Activated CD4-positive, alpha-beta memory T cell treated with anti-CD3 and anti-CD28 coated beads, Interleukin-2, amount 10 ng/mL, durations not matched to agents 7 days and 5 days (primary cell): ENCODE results near the gene POR. TPM values are rescaled to one million over a fixed set of nuclear protein-coding genes. Genes with fewer than 3 reads are reported as not detected.
A peak's percentile ranks its signal among the peaks of the same experiment; 100 is the strongest.

Experiments used
- CTCF ChIA-PET: fragments of 350-600 bp; sonication (Branson Sonifier 250); formaldehyde crosslinking; loops from one replicate; lab custom pipeline; 2021; ENCODE audit warnings: antibody characterized with exemption, inconsistent platforms; lab: Charles Lee
- POLR2A ChIA-PET: fragments of 350-600 bp; sonication (Branson Sonifier 250); formaldehyde crosslinking; loops from one replicate; lab custom pipeline; 2021; ENCODE audit warnings: antibody characterized with exemption; lab: Charles Lee
- DNase-seq: peaks from one replicate; pipeline ENCODE4 v3.0.0-alpha.2; 2020
- H3K27ac Mint-ChIP-seq: one replicate; pipeline ENCODE4 v1.8.0; 2021; ENCODE audit warnings: mild to moderate bottlenecking, mixed read lengths
- H3K27me3 Mint-ChIP-seq: one replicate; pipeline ENCODE4 v1.8.0; 2021; ENCODE audit warnings: mixed read lengths
- H3K36me3 Mint-ChIP-seq: one replicate; pipeline ENCODE4 v1.8.0; 2021; ENCODE audit warnings: low read depth, mixed read lengths
- H3K4me1 Mint-ChIP-seq: one replicate; pipeline ENCODE4 v1.8.0; 2021; ENCODE audit warnings: mixed read lengths
- H3K4me3 Mint-ChIP-seq: one replicate; pipeline ENCODE4 v1.8.0; 2021; ENCODE audit warnings: mild to moderate bottlenecking, mixed read lengths
- H3K9me3 Mint-ChIP-seq: one replicate; pipeline ENCODE4 v1.8.0; 2021; ENCODE audit warnings: mixed read lengths
- total RNA-seq, 2 experiments: library from RNA; stranded (reverse); gene quantifications; one replicate each; pipeline ENCODE4 v1.2.3, GENCODE V29; 2021

Gene POR
- total RNA-seq, 2 experiments from 2014 or later = 34.0 to 45.3 TPM

DNA sequence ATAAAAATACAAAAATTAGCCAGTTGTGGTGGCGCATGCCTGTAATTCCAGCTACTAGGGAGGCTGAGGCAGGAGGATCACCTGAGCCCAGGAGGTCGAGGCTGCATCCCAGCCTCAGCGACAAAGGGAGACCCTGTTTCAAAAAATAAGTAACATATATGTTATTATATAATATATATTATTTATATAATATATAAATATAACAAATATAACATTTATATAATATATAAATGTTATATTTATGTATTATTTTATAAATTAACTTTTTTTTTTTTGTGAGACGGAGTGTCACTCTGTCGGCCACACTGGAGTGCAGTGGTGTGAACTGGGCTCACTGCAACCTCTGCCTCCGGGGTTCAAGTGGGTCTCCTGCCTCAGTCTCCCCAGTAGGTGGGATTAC, 1.5 kb upstream of the POR start:
- H3K4me3 Mint-ChIP-seq = no peak overlapping the region
- DNase-seq = no peak
- no peaks in the 10 kb centered on the region for H3K9me3 Mint-ChIP-seq
- H3K4me1 Mint-ChIP-seq = peaks cover 19% of the 10 kb centered on the region
- CTCF ChIA-PET = interaction anchor here (1.5 kb wide), 1 partner anchor 107 kb away, joined by 6 read pairs; no protein-coding TSS in a partner anchor
- peaks cover under 1% of the 10 kb centered on the region for H3K36me3 Mint-ChIP-seq
- no peak overlapping the region for H3K27ac Mint-ChIP-seq
- POLR2A ChIA-PET = interaction anchor here (1.5 to 2.3 kb wide), 2 partner anchors 33 to 135 kb away, joined by 6 to 18 read pairs; partner anchors contain the start of genes MDH2 and STYXL1
- no peaks in the 10 kb centered on the region for H3K27me3 Mint-ChIP-seq

DNA sequence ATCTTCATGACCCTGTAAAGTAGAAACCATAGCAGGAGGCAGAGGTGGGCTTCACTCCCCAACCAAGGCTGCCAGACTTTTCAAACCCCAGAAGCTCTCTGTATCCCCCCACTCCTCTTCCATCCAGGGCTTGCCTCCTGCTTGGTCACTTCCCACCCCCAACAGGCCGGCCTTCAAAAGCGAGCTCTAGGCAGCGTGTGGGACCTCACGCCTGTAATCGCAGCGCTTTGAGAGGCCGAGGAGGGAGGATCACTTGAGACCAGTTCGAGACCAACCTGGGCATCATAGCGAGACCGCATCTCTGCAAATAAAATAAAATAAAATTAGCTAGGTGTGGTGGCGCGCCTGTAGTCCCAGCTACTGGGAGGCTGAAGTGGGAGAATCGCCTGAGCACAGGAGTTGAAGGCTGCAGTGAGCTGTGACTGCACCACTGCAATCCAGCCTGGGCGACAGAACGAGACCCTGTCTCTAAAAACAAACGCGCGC, 743 bp upstream of the POR start:
- peak overlapping the region; percentile 81 for H3K27ac Mint-ChIP-seq
- H3K4me1 Mint-ChIP-seq = peaks cover 23% of the 10 kb centered on the region
- POLR2A ChIA-PET = interaction anchor here (0.8 to 3.0 kb wide), 12 partner anchors 11 to 215 kb away, joined by 3 to 18 read pairs (median 5); partner anchors contain the start of genes MDH2, RHBDD2 and STYXL1
- H3K4me3 Mint-ChIP-seq = peak overlapping the region; percentile 86
- H3K9me3 Mint-ChIP-seq = no peaks in the 10 kb centered on the region
- no peaks in the 10 kb centered on the region for H3K27me3 Mint-ChIP-seq
- CTCF ChIA-PET = interaction anchor here (0.9 to 1.5 kb wide), 2 partner anchors 106 to 134 kb away, joined by 3 to 6 read pairs; partner anchors contain the start of gene MDH2
- H3K36me3 Mint-ChIP-seq = peaks cover 4% of the 10 kb centered on the region
- no peak for DNase-seq

DNA sequence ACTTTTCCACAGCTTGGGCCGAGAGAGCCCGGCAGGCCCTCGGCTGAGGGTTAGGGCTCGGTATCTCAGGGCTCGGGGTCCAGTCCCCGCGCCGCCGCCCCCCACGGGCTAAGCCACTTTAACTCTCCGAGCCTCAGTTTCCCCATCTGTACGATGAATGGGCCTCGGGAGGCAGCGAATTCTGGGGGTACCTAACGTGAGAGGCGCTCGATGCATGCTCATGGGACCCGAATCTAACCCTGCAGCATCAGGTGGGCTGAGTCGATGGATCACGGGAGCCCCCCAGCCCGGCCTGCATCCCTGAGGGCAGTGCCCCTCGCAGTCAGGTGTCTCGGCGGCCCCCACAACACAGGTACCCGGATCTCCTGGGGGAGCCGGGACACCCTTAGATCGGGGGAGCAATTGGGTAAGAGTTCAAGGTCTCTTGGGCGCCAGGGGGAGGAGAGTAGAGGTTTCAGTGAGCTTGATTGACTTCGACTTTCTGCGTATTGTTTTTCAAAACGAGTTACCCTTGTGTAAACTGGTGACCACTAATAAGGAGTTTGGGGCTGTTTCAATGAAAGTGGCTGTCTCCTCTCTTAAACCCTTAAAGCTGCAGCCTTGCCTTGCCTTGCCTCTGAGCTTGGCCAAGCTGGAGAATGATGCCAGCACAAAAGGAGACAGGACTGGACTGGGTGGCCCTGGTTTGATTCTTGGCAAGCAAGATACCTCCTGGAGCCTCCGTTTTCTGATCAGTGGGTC, 631 bp downstream of the POR start:
- DNase-seq = peak; percentile 25
- peaks cover 27% of the 10 kb centered on the region for H3K4me1 Mint-ChIP-seq
- POLR2A ChIA-PET = interaction anchor here (0.8 to 3.0 kb wide), 13 partner anchors 12 to 403 kb away, joined by 3 to 18 read pairs (median 5); partner anchors contain the start of genes MDH2, RHBDD2 and STYXL1
- peaks cover 4% of the 10 kb centered on the region for H3K36me3 Mint-ChIP-seq
- H3K4me3 Mint-ChIP-seq = peak overlapping the region; percentile 86
- H3K27ac Mint-ChIP-seq = peak overlapping the region; percentile 63
- H3K9me3 Mint-ChIP-seq = no peaks in the 10 kb centered on the region
- H3K27me3 Mint-ChIP-seq = no peaks in the 10 kb centered on the region
- CTCF ChIA-PET = interaction anchor here (0.9 to 2.3 kb wide), 2 partner anchors 105 to 133 kb away, joined by 3 to 11 read pairs; partner anchors contain the start of gene MDH2

GRCh38 chr7:75916259-75916658, 1.3 kb downstream of the POR start:
- no peak for DNase-seq
- H3K4me1 Mint-ChIP-seq = peaks cover 27% of the 10 kb centered on the region
- peaks cover 4% of the 10 kb centered on the region for H3K36me3 Mint-ChIP-seq
- peak overlapping the region; percentile 86 for H3K4me3 Mint-ChIP-seq
- ChIA-PET POLR2A (interaction anchor here (0.8 to 3.0 kb wide), 10 partner anchors 12 to 402 kb away, joined by 3 to 10 read pairs (median 4); partner anchors contain the start of genes MDH2, RHBDD2 and STYXL1), CTCF (interaction anchor here (2.3 kb wide), 1 partner anchor 104 kb away, joined by 11 read pairs; no protein-coding TSS in a partner anchor)
- no peaks in the 10 kb centered on the region for H3K27me3 Mint-ChIP-seq
- no peaks in the 10 kb centered on the region for H3K9me3 Mint-ChIP-seq
- H3K27ac Mint-ChIP-seq = no peak overlapping the region

DNA sequence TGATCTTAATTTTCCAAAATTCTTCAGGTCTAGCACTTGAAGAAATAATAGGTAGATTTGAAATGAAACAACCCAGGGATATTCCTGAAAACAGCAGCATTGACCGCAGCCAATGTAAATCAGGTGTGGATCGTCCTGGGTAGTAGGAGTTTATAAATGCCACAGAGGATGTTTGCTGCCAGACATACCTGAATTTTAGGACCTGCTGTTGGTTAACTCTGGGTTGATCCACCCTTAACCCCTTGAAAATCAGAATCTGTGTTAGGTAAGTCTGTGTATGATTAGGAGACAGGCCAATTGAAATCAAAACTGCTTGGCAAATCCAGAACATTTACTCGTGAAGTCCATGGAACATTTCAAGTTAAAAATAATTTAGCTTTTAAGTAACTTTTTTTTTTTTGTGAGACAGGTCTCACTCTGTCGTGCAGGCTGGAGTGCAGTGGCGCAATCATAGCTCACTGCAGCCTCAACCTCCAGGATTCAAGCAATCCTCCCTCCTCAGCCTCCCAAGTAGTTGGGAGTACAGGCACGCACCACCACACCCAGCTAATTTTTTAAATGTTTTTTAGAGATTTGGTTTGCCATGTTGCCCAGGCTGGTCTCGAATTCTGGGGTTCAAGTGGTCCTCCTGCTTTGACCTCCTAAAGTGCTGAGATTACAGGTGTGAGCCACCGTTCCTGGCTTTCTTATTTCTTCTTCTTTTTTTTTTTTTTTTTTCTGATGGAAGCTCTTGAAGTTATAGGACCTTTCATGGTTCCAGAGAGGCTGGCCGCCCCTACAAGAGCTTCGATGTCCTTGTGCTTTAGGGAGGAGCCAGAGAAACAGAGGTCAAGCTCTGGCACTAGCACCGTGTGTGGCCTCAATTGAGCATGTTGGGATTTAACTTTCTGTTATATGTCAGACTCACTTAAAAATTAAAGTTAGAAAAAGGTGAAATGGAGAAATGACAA, 2.0 kb downstream of the POR start:
- Mint-ChIP-seq H3K36me3 (peaks cover 4% of the 10 kb centered on the region), H3K4me1 (peaks cover 27% of the 10 kb centered on the region), H3K27ac (no peak overlapping the region), H3K9me3 (no peaks in the 10 kb centered on the region), H3K27me3 (no peaks in the 10 kb centered on the region), H3K4me3 (peak overlapping the region; percentile 10)
- no peak for DNase-seq
- POLR2A ChIA-PET = interaction anchor here (1.4 to 3.0 kb wide), 3 partner anchors 11 to 131 kb away, joined by 4 to 10 read pairs (median 5); partner anchors contain the start of genes MDH2 and STYXL1
- CTCF ChIA-PET = interaction anchor here (2.3 kb wide), 1 partner anchor 103 kb away, joined by 11 read pairs; no protein-coding TSS in a partner anchor

GRCh38 chr7:75920431-75921161, 5.6 kb downstream of the POR start:
- Mint-ChIP-seq H3K27ac (no peak overlapping the region), H3K27me3 (no peaks in the 10 kb centered on the region), H3K4me1 (peaks cover 18% of the 10 kb centered on the region)

GRCh38 chr7:75921479-75921878, 6.5 kb downstream of the POR start:
- DNase-seq = no peak
- peaks cover 9% of the 10 kb centered on the region for H3K4me1 Mint-ChIP-seq
- CTCF ChIA-PET = interaction anchor here (0.7 kb wide), 1 partner anchor 393 kb away, joined by 3 read pairs; no protein-coding TSS in a partner anchor
- H3K27me3 Mint-ChIP-seq = no peaks in the 10 kb centered on the region
- H3K9me3 Mint-ChIP-seq = no peaks in the 10 kb centered on the region
- H3K27ac Mint-ChIP-seq = no peak overlapping the region
- no peak overlapping the region for H3K4me3 Mint-ChIP-seq
- H3K36me3 Mint-ChIP-seq = peaks cover 4% of the 10 kb centered on the region
- POLR2A ChIA-PET = no interaction called here

More at GRCh38 chr7:75920431-75921161, 5.6 kb downstream of the POR start:
- ChIA-PET CTCF (no interaction called here), POLR2A (interaction anchor here (0.9 kb wide), 1 partner anchor 76 kb away, joined by 3 read pairs; no protein-coding TSS in a partner anchor)
- peaks cover 4% of the 10 kb centered on the region for H3K36me3 Mint-ChIP-seq
- no peaks in the 10 kb centered on the region for H3K9me3 Mint-ChIP-seq
- no peak overlapping the region for H3K4me3 Mint-ChIP-seq
- DNase-seq = no peak

- H3K27ac Mint-ChIP-seq = no peak overlapping the region
- H3K36me3 Mint-ChIP-seq = peaks cover 4% of the 10 kb centered on the region
- ChIA-PET POLR2A (no interaction called here), CTCF (no interaction called here)
- no peak for DNase-seq
- H3K4me3 Mint-ChIP-seq = no peak overlapping the region
- H3K4me1 Mint-ChIP-seq = peaks cover 8% of the 10 kb centered on the region
- H3K27me3 Mint-ChIP-seq = no peaks in the 10 kb centered on the region
- no peaks in the 10 kb centered on the region for H3K9me3 Mint-ChIP-seq
Observed at GRCh38 chr7:75922966-75923603, 8.1 kb downstream of the POR start.

- ChIA-PET POLR2A (interaction anchor here (1.5 kb wide), 1 partner anchor 10 kb away, joined by 5 read pairs; no protein-coding TSS in a partner anchor), CTCF (no interaction called here)
- no peak for DNase-seq
- Mint-ChIP-seq H3K27me3 (no peaks in the 10 kb centered on the region), H3K4me1 (peaks cover 4% of the 10 kb centered on the region), H3K36me3 (no peaks in the 10 kb centered on the region), H3K9me3 (no peaks in the 10 kb centered on the region), H3K27ac (no peak overlapping the region), H3K4me3 (no peak overlapping the region)
Observed at GRCh38 chr7:75924256-75924655, 9.3 kb downstream of the POR start.

GRCh38 chr7:75924889-75925288, 9.9 kb downstream of the POR start:
- CTCF ChIA-PET = interaction anchor here (0.6 kb wide), 1 partner anchor 36 kb away, joined by 3 read pairs; no protein-coding TSS in a partner anchor
- no peaks in the 10 kb centered on the region for H3K36me3 Mint-ChIP-seq
- H3K27me3 Mint-ChIP-seq = no peaks in the 10 kb centered on the region
- H3K9me3 Mint-ChIP-seq = no peaks in the 10 kb centered on the region
- no peak for DNase-seq
- POLR2A ChIA-PET = interaction anchor here (1.5 kb wide), 1 partner anchor 11 kb away, joined by 5 read pairs; no protein-coding TSS in a partner anchor
- no peak overlapping the region for H3K27ac Mint-ChIP-seq
- peaks cover 4% of the 10 kb centered on the region for H3K4me1 Mint-ChIP-seq
- no peak overlapping the region for H3K4me3 Mint-ChIP-seq
